K562 (cell line): Measurements from ENCODE around the gene PLAAT4. TPM values are rescaled to one million over a fixed set of nuclear protein-coding genes. Genes with fewer than 3 reads are reported as not detected.

ENCODE experiments used
- ARNT ChIP-seq, 2 experiments: fragments of 450-650 bp; IDR thresholded peaks; 2 replicates each; pipeline ENCODE4 v1.6.1; 2016; ENCODE audit warnings: mild to moderate bottlenecking in 1 of 2
- CTBP1 ChIP-seq: fragments of 450-650 bp; IDR thresholded peaks from 2 replicates; pipeline ENCODE4 v1.6.1; 2016; ENCODE audit warnings: borderline replicate concordance
- DMBX1 ChIP-seq: fragments of 250-450 bp; sonication (Bioruptor Pico); IDR thresholded peaks from 2 replicates; pipeline ENCODE4 v1.8.0; 2022; ENCODE audit warnings: inconsistent platforms, mild to moderate bottlenecking, moderate library complexity, borderline replicate concordance
- ESRRB ChIP-seq: fragments of 250-450 bp; sonication (Bioruptor Pico); IDR thresholded peaks from 2 replicates; pipeline ENCODE4 v1.5.0; 2020; ENCODE audit warnings: mild to moderate bottlenecking, moderate library complexity, borderline replicate concordance
- FOXK2 ChIP-seq, 2 experiments: fragments of 450-650 bp; IDR thresholded peaks in 1 of 2; conservative IDR thresholded peaks in 1 of 2; 2 replicates each; pipeline ENCODE4 v1.6.1; 2016; ENCODE audit warnings: low read depth in 2 of 2, mild to moderate bottlenecking in 1 of 2
- GTF2A2 ChIP-seq: IDR thresholded peaks from 2 replicates; pipeline ENCODE4 v1.6.1; 2016; ENCODE audit warnings: mild to moderate bottlenecking, missing genetic modification characterization, missing compliant biosample characterization
- HMG20A ChIP-seq: fragments of 450-650 bp; formaldehyde crosslinking; conservative IDR thresholded peaks from 2 replicates; pipeline ENCODE4 v1.4.0; 2020; ENCODE audit warnings: mild to moderate bottlenecking, mixed read lengths
- MTA3 ChIP-seq: fragments of 450-650 bp; formaldehyde crosslinking; IDR thresholded peaks from 2 replicates; pipeline ENCODE4 v1.6.1; 2017; ENCODE audit warnings: mild to moderate bottlenecking, borderline replicate concordance
- MXD1 ChIP-seq: fragments of 250-450 bp; sonication (Bioruptor Pico); IDR thresholded peaks from 2 replicates; pipeline ENCODE4 v1.8.0; 2021; ENCODE audit warnings: borderline replicate concordance, mild to moderate bottlenecking, moderate library complexity; ENCODE audit not compliant: poor library complexity, severe bottlenecking
- PYGO2 ChIP-seq: fragments of 450-650 bp; IDR thresholded peaks from 2 replicates; pipeline ENCODE4 v1.6.1; 2016; ENCODE audit warnings: mild to moderate bottlenecking, missing genetic modification characterization, moderate library complexity, missing compliant biosample characterization
- TBP ChIP-seq: optimal IDR thresholded peaks from 2 replicates; pipeline ENCODE3; 2011; ENCODE audit warnings: low read depth, low read length, improper control_type of control experiment
- TRIM24 ChIP-seq, 2 experiments: fragments of 450-650 bp; IDR thresholded peaks; 2 replicates each; pipeline ENCODE4 v1.6.1; 2016
- YY1 ChIP-seq, 3 experiments: IDR thresholded peaks; 2 replicates each; pipeline ENCODE4 v1.6.1; 2011; ENCODE audit warnings: low read length in 2 of 3, mild to moderate bottlenecking in 2 of 3, moderate library complexity in 2 of 3, borderline replicate concordance in 1 of 3, control low read depth in 1 of 3, low read depth in 1 of 3; ENCODE audit not compliant: insufficient read depth in 3 of 3, insufficient replicate concordance in 2 of 3, control insufficient read depth in 1 of 3, insufficient read length in 1 of 3; ENCODE audit errors: extremely low read depth in 1 of 3
- ZKSCAN3 ChIP-seq: fragments of 250-450 bp; sonication (Bioruptor Pico); IDR thresholded peaks from 2 replicates; pipeline ENCODE4 v1.4.0; 2020
- ZNF174 ChIP-seq: fragments of 250-450 bp; sonication (Bioruptor Pico); IDR thresholded peaks from 2 replicates; pipeline ENCODE4 v1.4.0; 2020; ENCODE audit warnings: mild to moderate bottlenecking
- ZNF561 ChIP-seq: fragments of 450-650 bp; formaldehyde crosslinking; conservative IDR thresholded peaks from 2 replicates; pipeline ENCODE4 v1.4.0; 2020; ENCODE audit warnings: mild to moderate bottlenecking, moderate library complexity
- ZNF584 ChIP-seq: fragments of 200-800 bp; sonication (Bioruptor generic); IDR thresholded peaks from 2 replicates; pipeline ENCODE4 v1.6.1; 2016; ENCODE audit warnings: low read depth, mild to moderate bottlenecking, missing genetic modification characterization, missing compliant biosample characterization
- ZNF717 ChIP-seq: fragments of 250-450 bp; sonication (Bioruptor Pico); IDR thresholded peaks from 2 replicates; pipeline ENCODE4 v1.5.0; 2021
- polyA plus RNA-seq, 8 experiments: library from polyadenylated mRNA; depleted of rRNA in 4 of 8; stranded (reverse) in 5 of 8; unstranded in 3 of 8; fragments of >200 nt; fragmentation: Nextera tagmentation in 2 of 8; fragmentation: Illumina TruSeq in 1 of 8; extraction: Ambion mirVana in 2 of 8; extraction: Trizol in 1 of 8; gene quantifications; 2 replicates each; pipeline versions ENCODE4 v1.2.1 to v1.2.3, GENCODE V29; 2011 to 2014; ENCODE audit warnings: inconsistent platforms in 1 of 8, missing spikeins in 1 of 8
- total RNA-seq, 7 experiments: library from RNA; depleted of rRNA in 6 of 7; stranded (reverse); fragments of >200 nt in 6 of 7; fragmentation: Illumina TruSeq in 2 of 7; extraction: Trizol in 2 of 7; gene quantifications; 2 replicates each; pipeline versions ENCODE4 v1.2.1 to v1.2.3, GENCODE V29; 2011 to 2021; ENCODE audit warnings: low replicate concordance in 1 of 7
- TF ChIP-seq, protein P1 (sequence below), 2 experiments: fragments of 450-650 bp; formaldehyde crosslinking in 1 of 2; IDR thresholded peaks; 2 replicates each; pipeline versions ENCODE4 v1.4.0 to v1.6.1; 2014 to 2020; ENCODE audit warnings: mild to moderate bottlenecking in 2 of 2, borderline replicate concordance in 1 of 2, low read depth in 1 of 2

Gene PLAAT4
- total and polyA plus RNA-seq, 9 of the 15 experiments (the other 6 are each of a cell fraction or from before 2014, with no cell fraction given), result 0.54 to 3.0 (median 1.3) TPM; not detected in 1

GRCh38 chr11:63531074-63531792, 5.4 kb upstream of the PLAAT4 start (continued):
- 0 out of 2 replicates have a peak, but pooled peaks have one; percentile 55 for TF ChIP-seq ZNF174
- TF ChIP-seq ZNF717 (CRISPR knock-in tag), result peak; percentile 78; the same call in 1 of the 2 replicates
- peak; percentile 86 for TF ChIP-seq ZKSCAN3 (CRISPR knock-in tag)
- peak; percentile 99 for TF ChIP-seq DMBX1
- peak; percentile 95 for TF ChIP-seq GTF2A2 (tag)
- peak; percentile 83 for TF ChIP-seq ESRRB (CRISPR knock-in tag)
- TF ChIP-seq PYGO2 (tag), result peak; percentile 97
- 0 out of 2 replicates have a peak, but pooled peaks have one; percentile 46 for TF ChIP-seq MTA3
- 0 out of 2 replicates have a peak, but pooled peaks have one; percentile 76 for TF ChIP-seq HMG20A (CRISPR knock-in tag)
- TF ChIP-seq ZNF561 (CRISPR knock-in tag), result peak; percentile 86
- TF ChIP-seq TRIM24 (IDR thresholded peaks at IDR 0.05), result peak in 1 of 2 experiments; percentile 57; a peak in 1 of 4 replicates
- peak in 1 of 2 experiments; percentile 58; a peak in 3 of 4 replicates for TF ChIP-seq FOXK2 (conservative IDR thresholded peaks at IDR 0.05 in 1 of 2, IDR thresholded peaks at IDR 0.05 in 1 of 2; ENCODE audit: low read depth in 2 of 2)
- peak; percentile 82 for TF ChIP-seq CTBP1
- peak; percentile 91 for TF ChIP-seq ZNF584
- TF ChIP-seq TBP, result peak; percentile 34
- TF ChIP-seq MXD1, result peak; percentile 38
- TF ChIP-seq, protein P1, sequence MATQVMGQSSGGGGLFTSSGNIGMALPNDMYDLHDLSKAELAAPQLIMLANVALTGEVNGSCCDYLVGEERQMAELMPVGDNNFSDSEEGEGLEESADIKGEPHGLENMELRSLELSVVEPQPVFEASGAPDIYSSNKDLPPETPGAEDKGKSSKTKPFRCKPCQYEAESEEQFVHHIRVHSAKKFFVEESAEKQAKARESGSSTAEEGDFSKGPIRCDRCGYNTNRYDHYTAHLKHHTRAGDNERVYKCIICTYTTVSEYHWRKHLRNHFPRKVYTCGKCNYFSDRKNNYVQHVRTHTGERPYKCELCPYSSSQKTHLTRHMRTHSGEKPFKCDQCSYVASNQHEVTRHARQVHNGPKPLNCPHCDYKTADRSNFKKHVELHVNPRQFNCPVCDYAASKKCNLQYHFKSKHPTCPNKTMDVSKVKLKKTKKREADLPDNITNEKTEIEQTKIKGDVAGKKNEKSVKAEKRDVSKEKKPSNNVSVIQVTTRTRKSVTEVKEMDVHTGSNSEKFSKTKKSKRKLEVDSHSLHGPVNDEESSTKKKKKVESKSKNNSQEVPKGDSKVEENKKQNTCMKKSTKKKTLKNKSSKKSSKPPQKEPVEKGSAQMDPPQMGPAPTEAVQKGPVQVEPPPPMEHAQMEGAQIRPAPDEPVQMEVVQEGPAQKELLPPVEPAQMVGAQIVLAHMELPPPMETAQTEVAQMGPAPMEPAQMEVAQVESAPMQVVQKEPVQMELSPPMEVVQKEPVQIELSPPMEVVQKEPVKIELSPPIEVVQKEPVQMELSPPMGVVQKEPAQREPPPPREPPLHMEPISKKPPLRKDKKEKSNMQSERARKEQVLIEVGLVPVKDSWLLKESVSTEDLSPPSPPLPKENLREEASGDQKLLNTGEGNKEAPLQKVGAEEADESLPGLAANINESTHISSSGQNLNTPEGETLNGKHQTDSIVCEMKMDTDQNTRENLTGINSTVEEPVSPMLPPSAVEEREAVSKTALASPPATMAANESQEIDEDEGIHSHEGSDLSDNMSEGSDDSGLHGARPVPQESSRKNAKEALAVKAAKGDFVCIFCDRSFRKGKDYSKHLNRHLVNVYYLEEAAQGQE (IDR thresholded peaks at IDR 0.05; ENCODE audit: borderline replicate concordance), result peak; percentile 96
- TF ChIP-seq, protein P1 (CRISPR knock-in tag; IDR thresholded peaks at IDR 0.05; ENCODE audit: low read depth), result peak; percentile 77; the same call in 1 of the 2 replicates
- peak in 1 of 3 experiments; percentile 78 for TF ChIP-seq YY1 (IDR thresholded peaks at IDR 0.05; ENCODE audit: borderline replicate concordance in 1 of 3, control insufficient read depth in 1 of 3, extremely low read depth in 1 of 3, insufficient read depth in 3 of 3, insufficient read length in 1 of 3, insufficient replicate concordance in 2 of 3, low read depth in 1 of 3, low read length in 2 of 3)
- peak in 1 of 2 experiments; percentile 80; a peak in 1 of 4 replicates for TF ChIP-seq ARNT (IDR thresholded peaks at IDR 0.05)
